HEK293 (cell line): ENCODE measurements around the gene LAMA4.

Experiments used
- GLIS1 ChIP-seq: fragments of 450-650 bp; formaldehyde crosslinking; IDR thresholded peaks from 2 replicates; pipeline ENCODE4 v1.5.1; 2016; ENCODE audit warnings: missing biosample characterization, missing genetic modification characterization
- PRDM1 ChIP-seq: fragments of 450-650 bp; formaldehyde crosslinking; IDR thresholded peaks from 2 replicates; pipeline ENCODE4; 2016; ENCODE audit warnings: missing biosample characterization, missing genetic modification characterization
- RBAK ChIP-seq: fragments of 450-650 bp; formaldehyde crosslinking; IDR thresholded peaks from 2 replicates; pipeline ENCODE4 v1.5.1; 2016; ENCODE audit warnings: missing biosample characterization, missing genetic modification characterization
- ZBTB48 ChIP-seq: fragments of 450-650 bp; formaldehyde crosslinking; IDR thresholded peaks from 2 replicates; pipeline ENCODE4 v1.5.1; 2016; ENCODE audit warnings: missing biosample characterization, missing genetic modification characterization
- ZBTB8A ChIP-seq: fragments of 450-650 bp; formaldehyde crosslinking; IDR thresholded peaks from 2 replicates; pipeline ENCODE4 v1.5.1; 2016; ENCODE audit warnings: missing biosample characterization, missing genetic modification characterization
- ZNF114 ChIP-seq: fragments of 450-650 bp; formaldehyde crosslinking; IDR thresholded peaks from 2 replicates; pipeline ENCODE4 v1.5.0; 2017; ENCODE audit warnings: missing biosample characterization, missing genetic modification characterization
- ZNF121 ChIP-seq: fragments of 450-650 bp; formaldehyde crosslinking; IDR thresholded peaks from 2 replicates; pipeline ENCODE4 v1.5.1; 2016; ENCODE audit warnings: missing biosample characterization, missing genetic modification characterization
- ZNF221 ChIP-seq: fragments of 450-650 bp; formaldehyde crosslinking; IDR thresholded peaks from 2 replicates; pipeline ENCODE4 v1.5.1; 2017; ENCODE audit warnings: missing biosample characterization, missing genetic modification characterization, borderline replicate concordance
- ZNF239 ChIP-seq: fragments of 450-650 bp; formaldehyde crosslinking; IDR thresholded peaks from 2 replicates; pipeline ENCODE4 v1.5.1; 2016; ENCODE audit warnings: missing biosample characterization, missing genetic modification characterization
- ZNF274 ChIP-seq, 2 experiments: fragments of 200-500 bp in 1 of 2; fragments of 450-650 bp in 1 of 2; sonication (Bioruptor generic) in 1 of 2; formaldehyde crosslinking in 1 of 2; IDR thresholded peaks; 2 replicates each; pipeline versions ENCODE4 v1.5.1 to v1.6.1; 2014 to 2016; ENCODE audit warnings: borderline replicate concordance in 1 of 2, inconsistent platforms in 1 of 2, low read length in 1 of 2, missing biosample characterization in 1 of 2, missing genetic modification characterization in 1 of 2
- ZNF302 ChIP-seq: fragments of 450-650 bp; formaldehyde crosslinking; IDR thresholded peaks from 2 replicates; pipeline ENCODE4 v1.5.1; 2016; ENCODE audit warnings: missing biosample characterization, missing genetic modification characterization, low read depth
- ZNF324 ChIP-seq: fragments of 450-650 bp; formaldehyde crosslinking; IDR thresholded peaks from 2 replicates; pipeline ENCODE4 v1.5.1; 2016; ENCODE audit warnings: missing biosample characterization, missing genetic modification characterization
- ZNF501 ChIP-seq: fragments of 450-650 bp; formaldehyde crosslinking; IDR thresholded peaks from 2 replicates; pipeline ENCODE4 v1.5.1; 2016; ENCODE audit warnings: missing biosample characterization, missing genetic modification characterization
- ZNF610 ChIP-seq: fragments of 450-650 bp; formaldehyde crosslinking; IDR thresholded peaks from 2 replicates; pipeline ENCODE4 v1.5.1; 2016; ENCODE audit warnings: missing biosample characterization, missing genetic modification characterization, borderline replicate concordance
- ZSCAN30 ChIP-seq: fragments of 450-650 bp; IDR thresholded peaks from 2 replicates; pipeline ENCODE4 v1.5.1; 2018; ENCODE audit warnings: missing biosample characterization, mild to moderate bottlenecking, missing genetic modification characterization, moderate library complexity
- TF ChIP-seq, protein P1 (sequence below): fragments of 450-650 bp; formaldehyde crosslinking; IDR thresholded peaks from 2 replicates; pipeline ENCODE4 v1.5.1; 2016; ENCODE audit warnings: missing biosample characterization, missing genetic modification characterization
- TF ChIP-seq, protein P2 (sequence below): fragments of 450-650 bp; formaldehyde crosslinking; IDR thresholded peaks from 2 replicates; pipeline ENCODE4 v1.5.1; 2016; ENCODE audit warnings: missing biosample characterization, missing genetic modification characterization, low read depth
- TF ChIP-seq, protein P3 (sequence below): IDR thresholded peaks from 2 replicates; pipeline ENCODE4 v1.6.1; 2011; ENCODE audit warnings: mild to moderate bottlenecking, low read depth, low read length, borderline replicate concordance
- TF ChIP-seq, protein P4 (sequence below): fragments of 450-650 bp; formaldehyde crosslinking; optimal IDR thresholded peaks from 2 replicates; pipeline ENCODE3; 2016; ENCODE audit warnings: missing biosample characterization, mild to moderate bottlenecking, missing genetic modification characterization
- TF ChIP-seq, protein P5 (sequence below): fragments of 450-650 bp; formaldehyde crosslinking; IDR thresholded peaks from 2 replicates; pipeline ENCODE4 v1.5.1; 2017; ENCODE audit warnings: missing biosample characterization, missing genetic modification characterization
- TF ChIP-seq, protein P6 (sequence below): fragments of 450-650 bp; formaldehyde crosslinking; IDR thresholded peaks from 2 replicates; pipeline ENCODE4 v1.5.1; 2016; ENCODE audit warnings: missing biosample characterization, missing genetic modification characterization
- TF ChIP-seq, protein P7 (sequence below): sonication (generic); formaldehyde crosslinking; IDR thresholded peaks from 2 replicates; pipeline ENCODE4 v1.8.1; 2022; ENCODE audit warnings: mild to moderate bottlenecking, moderate library complexity, missing genetic modification reagents
- TF ChIP-seq, protein P8 (sequence below): fragments of 450-650 bp; formaldehyde crosslinking; IDR thresholded peaks from 2 replicates; pipeline ENCODE4 v1.5.1; 2016; ENCODE audit warnings: missing biosample characterization, missing genetic modification characterization

Gene LAMA4

DNA sequence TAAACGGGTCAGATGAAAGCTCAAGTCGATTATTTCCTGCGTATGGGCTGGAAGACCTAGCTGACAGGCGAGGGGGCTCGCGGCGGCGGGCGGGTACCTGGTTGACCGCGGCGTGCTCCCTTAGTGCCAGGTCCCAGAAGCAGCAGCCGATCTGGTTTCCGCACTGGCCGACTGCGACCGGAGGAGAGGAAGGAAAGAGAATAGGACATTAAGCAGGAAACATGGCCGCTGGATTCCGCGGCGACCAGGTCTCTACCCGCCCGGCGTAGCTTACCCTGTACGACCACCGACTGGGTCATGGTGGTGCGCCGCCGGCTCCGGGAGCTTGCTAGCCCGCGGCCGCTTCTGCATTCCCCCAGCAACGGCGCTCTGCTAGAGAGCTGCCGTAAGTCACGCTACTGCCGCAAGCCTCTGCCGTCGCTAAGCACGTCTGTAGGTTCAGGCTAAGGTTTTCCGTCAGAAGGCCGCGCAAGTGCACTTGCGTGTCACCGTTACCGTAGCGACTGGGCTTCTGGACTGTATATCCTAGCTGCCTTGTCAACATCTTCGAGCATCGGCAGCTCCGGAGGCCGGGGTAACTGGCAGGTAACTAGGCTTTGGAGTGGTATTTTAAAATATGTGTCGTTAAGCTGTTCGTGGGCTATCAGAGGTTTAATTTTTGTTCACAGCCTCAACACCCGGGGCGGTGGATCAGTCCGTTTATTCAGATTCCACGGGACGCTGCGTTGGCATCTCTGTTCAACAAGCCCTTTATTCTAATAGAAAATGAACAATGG is 167.0 kb downstream of the LAMA4 start, which contains the start of the genes FAM229B and TUBE1 (continued):
- TF ChIP-seq, protein P1, sequence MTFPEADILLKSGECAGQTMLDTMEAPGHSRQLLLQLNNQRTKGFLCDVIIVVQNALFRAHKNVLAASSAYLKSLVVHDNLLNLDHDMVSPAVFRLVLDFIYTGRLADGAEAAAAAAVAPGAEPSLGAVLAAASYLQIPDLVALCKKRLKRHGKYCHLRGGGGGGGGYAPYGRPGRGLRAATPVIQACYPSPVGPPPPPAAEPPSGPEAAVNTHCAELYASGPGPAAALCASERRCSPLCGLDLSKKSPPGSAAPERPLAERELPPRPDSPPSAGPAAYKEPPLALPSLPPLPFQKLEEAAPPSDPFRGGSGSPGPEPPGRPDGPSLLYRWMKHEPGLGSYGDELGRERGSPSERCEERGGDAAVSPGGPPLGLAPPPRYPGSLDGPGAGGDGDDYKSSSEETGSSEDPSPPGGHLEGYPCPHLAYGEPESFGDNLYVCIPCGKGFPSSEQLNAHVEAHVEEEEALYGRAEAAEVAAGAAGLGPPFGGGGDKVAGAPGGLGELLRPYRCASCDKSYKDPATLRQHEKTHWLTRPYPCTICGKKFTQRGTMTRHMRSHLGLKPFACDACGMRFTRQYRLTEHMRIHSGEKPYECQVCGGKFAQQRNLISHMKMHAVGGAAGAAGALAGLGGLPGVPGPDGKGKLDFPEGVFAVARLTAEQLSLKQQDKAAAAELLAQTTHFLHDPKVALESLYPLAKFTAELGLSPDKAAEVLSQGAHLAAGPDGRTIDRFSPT (tag by site-specific recombination) = no peak
- TF ChIP-seq, protein P2, sequence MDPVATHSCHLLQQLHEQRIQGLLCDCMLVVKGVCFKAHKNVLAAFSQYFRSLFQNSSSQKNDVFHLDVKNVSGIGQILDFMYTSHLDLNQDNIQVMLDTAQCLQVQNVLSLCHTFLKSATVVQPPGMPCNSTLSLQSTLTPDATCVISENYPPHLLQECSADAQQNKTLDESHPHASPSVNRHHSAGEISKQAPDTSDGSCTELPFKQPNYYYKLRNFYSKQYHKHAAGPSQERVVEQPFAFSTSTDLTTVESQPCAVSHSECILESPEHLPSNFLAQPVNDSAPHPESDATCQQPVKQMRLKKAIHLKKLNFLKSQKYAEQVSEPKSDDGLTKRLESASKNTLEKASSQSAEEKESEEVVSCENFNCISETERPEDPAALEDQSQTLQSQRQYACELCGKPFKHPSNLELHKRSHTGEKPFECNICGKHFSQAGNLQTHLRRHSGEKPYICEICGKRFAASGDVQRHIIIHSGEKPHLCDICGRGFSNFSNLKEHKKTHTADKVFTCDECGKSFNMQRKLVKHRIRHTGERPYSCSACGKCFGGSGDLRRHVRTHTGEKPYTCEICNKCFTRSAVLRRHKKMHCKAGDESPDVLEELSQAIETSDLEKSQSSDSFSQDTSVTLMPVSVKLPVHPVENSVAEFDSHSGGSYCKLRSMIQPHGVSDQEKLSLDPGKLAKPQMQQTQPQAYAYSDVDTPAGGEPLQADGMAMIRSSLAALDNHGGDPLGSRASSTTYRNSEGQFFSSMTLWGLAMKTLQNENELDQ (tag by site-specific recombination) = no peak
- TF ChIP-seq, protein P3, sequence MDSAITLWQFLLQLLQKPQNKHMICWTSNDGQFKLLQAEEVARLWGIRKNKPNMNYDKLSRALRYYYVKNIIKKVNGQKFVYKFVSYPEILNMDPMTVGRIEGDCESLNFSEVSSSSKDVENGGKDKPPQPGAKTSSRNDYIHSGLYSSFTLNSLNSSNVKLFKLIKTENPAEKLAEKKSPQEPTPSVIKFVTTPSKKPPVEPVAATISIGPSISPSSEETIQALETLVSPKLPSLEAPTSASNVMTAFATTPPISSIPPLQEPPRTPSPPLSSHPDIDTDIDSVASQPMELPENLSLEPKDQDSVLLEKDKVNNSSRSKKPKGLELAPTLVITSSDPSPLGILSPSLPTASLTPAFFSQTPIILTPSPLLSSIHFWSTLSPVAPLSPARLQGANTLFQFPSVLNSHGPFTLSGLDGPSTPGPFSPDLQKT = no peak
- TF ChIP-seq, protein P4, sequence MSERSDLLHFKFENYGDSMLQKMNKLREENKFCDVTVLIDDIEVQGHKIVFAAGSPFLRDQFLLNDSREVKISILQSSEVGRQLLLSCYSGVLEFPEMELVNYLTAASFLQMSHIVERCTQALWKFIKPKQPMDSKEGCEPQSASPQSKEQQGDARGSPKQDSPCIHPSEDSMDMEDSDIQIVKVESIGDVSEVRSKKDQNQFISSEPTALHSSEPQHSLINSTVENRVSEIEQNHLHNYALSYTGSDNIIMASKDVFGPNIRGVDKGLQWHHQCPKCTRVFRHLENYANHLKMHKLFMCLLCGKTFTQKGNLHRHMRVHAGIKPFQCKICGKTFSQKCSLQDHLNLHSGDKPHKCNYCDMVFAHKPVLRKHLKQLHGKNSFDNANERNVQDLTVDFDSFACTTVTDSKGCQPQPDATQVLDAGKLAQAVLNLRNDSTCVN (tag by site-specific recombination) = peak; percentile 68
- TF ChIP-seq ZNF610 (tag by site-specific recombination) (peak; percentile 57; the same call in 1 of the 2 replicates), ZNF274 (IDR thresholded peaks at IDR 0.05; ENCODE audit: low read length) (no peak), ZNF274 (tag by site-specific recombination; IDR thresholded peaks at IDR 0.05; ENCODE audit: borderline replicate concordance) (no peak), ZSCAN30 (tag by site-specific recombination) (peak; percentile 39), ZNF324 (no peak), ZBTB8A (tag by site-specific recombination) (0 out of 2 replicates have a peak, but pooled peaks have one; percentile 7), ZNF221 (no peak), ZNF114 (tag by site-specific recombination) (no peak), RBAK (no peak), ZNF239 (tag by site-specific recombination) (no peak), ZNF121 (tag by site-specific recombination) (no peak), ZNF302 (no peak), ZBTB48 (tag by site-specific recombination) (peak; percentile 96), GLIS1 (tag by site-specific recombination) (peak; percentile 16; the same call in 1 of the 2 replicates), PRDM1 (tag by site-specific recombination) (no peak), ZNF501 (peak; percentile 75; the same call in 1 of the 2 replicates)
- TF ChIP-seq, protein P5, sequence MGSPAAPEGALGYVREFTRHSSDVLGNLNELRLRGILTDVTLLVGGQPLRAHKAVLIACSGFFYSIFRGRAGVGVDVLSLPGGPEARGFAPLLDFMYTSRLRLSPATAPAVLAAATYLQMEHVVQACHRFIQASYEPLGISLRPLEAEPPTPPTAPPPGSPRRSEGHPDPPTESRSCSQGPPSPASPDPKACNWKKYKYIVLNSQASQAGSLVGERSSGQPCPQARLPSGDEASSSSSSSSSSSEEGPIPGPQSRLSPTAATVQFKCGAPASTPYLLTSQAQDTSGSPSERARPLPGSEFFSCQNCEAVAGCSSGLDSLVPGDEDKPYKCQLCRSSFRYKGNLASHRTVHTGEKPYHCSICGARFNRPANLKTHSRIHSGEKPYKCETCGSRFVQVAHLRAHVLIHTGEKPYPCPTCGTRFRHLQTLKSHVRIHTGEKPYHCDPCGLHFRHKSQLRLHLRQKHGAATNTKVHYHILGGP (tag by site-specific recombination) = no peak
- TF ChIP-seq, protein P6, sequence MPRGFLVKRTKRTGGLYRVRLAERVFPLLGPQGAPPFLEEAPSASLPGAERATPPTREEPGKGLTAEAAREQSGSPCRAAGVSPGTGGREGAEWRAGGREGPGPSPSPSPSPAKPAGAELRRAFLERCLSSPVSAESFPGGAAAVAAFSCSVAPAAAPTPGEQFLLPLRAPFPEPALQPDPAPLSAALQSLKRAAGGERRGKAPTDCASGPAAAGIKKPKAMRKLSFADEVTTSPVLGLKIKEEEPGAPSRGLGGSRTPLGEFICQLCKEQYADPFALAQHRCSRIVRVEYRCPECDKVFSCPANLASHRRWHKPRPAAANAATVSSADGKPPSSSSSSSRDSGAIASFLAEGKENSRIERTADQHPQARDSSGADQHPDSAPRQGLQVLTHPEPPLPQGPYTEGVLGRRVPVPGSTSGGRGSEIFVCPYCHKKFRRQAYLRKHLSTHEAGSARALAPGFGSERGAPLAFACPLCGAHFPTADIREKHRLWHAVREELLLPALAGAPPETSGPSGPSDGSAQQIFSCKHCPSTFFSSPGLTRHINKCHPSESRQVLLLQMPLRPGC (tag by site-specific recombination) = no peak
- TF ChIP-seq, protein P7, sequence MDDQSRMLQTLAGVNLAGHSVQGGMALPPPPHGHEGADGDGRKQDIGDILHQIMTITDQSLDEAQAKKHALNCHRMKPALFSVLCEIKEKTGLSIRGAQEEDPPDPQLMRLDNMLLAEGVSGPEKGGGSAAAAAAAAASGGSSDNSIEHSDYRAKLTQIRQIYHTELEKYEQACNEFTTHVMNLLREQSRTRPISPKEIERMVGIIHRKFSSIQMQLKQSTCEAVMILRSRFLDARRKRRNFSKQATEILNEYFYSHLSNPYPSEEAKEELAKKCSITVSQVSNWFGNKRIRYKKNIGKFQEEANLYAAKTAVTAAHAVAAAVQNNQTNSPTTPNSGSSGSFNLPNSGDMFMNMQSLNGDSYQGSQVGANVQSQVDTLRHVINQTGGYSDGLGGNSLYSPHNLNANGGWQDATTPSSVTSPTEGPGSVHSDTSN (CRISPR knock-in tag) = peak; percentile 55; the same call in 1 of the 2 replicates
- TF ChIP-seq, protein P8, sequence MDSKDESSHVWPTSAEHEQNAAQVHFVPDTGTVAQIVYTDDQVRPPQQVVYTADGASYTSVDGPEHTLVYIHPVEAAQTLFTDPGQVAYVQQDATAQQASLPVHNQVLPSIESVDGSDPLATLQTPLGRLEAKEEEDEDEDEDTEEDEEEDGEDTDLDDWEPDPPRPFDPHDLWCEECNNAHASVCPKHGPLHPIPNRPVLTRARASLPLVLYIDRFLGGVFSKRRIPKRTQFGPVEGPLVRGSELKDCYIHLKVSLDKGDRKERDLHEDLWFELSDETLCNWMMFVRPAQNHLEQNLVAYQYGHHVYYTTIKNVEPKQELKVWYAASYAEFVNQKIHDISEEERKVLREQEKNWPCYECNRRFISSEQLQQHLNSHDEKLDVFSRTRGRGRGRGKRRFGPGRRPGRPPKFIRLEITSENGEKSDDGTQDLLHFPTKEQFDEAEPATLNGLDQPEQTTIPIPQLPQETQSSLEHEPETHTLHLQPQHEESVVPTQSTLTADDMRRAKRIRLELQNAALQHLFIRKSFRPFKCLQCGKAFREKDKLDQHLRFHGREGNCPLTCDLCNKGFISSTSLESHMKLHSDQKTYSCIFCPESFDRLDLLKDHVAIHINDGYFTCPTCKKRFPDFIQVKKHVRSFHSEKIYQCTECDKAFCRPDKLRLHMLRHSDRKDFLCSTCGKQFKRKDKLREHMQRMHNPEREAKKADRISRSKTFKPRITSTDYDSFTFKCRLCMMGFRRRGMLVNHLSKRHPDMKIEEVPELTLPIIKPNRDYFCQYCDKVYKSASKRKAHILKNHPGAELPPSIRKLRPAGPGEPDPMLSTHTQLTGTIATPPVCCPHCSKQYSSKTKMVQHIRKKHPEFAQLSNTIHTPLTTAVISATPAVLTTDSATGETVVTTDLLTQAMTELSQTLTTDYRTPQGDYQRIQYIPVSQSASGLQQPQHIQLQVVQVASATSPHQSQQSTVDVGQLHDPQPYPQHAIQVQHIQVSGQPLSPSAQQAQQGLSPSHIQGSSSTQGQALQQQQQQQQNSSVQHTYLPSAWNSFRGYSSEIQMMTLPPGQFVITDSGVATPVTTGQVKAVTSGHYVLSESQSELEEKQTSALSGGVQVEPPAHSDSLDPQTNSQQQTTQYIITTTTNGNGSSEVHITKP (tag by site-specific recombination) = peak; percentile 98
